Calu3 (cell line): Measurements from ENCODE around the gene YIPF2. TPM values are rescaled to one million over a fixed set of nuclear protein-coding genes. Genes with fewer than 3 reads are reported as not detected.

Source experiments
- BruUV-seq: library from RNA; stranded (reverse); fragments of 400-500 nt; replicated peaks from 2 replicates; lab custom pipeline; 2021; lab: Mats Ljungman, UMichigan
- CTCF ChIA-PET: fragments of 300-600 bp; sonication (Branson Sonifier 250); formaldehyde crosslinking; loops from one replicate; lab custom pipeline; 2022; ENCODE audit warnings: antibody characterized with exemption; lab: Charles Lee
- DNase-seq: peaks from one replicate; pipeline ENCODE4 v3.0.0; 2022
- H3K27ac Mint-ChIP-seq: one replicate; pipeline ENCODE4 v1.8.0; 2022; ENCODE audit warnings: mixed read lengths; ENCODE audit not compliant: unreplicated experiment
- H3K27me3 Mint-ChIP-seq: one replicate; pipeline ENCODE4 v1.8.0; 2022; ENCODE audit warnings: mixed read lengths; ENCODE audit not compliant: unreplicated experiment
- H3K36me3 Mint-ChIP-seq: one replicate; pipeline ENCODE4 v1.8.0; 2022; ENCODE audit warnings: mild to moderate bottlenecking, moderate library complexity, mixed read lengths; ENCODE audit not compliant: insufficient read depth, unreplicated experiment
- H3K4me1 Mint-ChIP-seq: one replicate; pipeline ENCODE4 v1.8.0; 2022; ENCODE audit warnings: mild to moderate bottlenecking, low read depth, mixed read lengths; ENCODE audit not compliant: unreplicated experiment
- H3K4me3 Mint-ChIP-seq: one replicate; pipeline ENCODE4 v1.8.0; 2022; ENCODE audit warnings: mild to moderate bottlenecking, low read depth, moderate library complexity, mixed read lengths; ENCODE audit not compliant: unreplicated experiment
- H3K9me3 Mint-ChIP-seq: one replicate; pipeline ENCODE4 v1.8.0; 2022; ENCODE audit warnings: low read depth, mixed read lengths; ENCODE audit not compliant: unreplicated experiment
- intact Hi-C: fragments of 100-400 bp; cut with micrococcal nuclease; formaldehyde crosslinking; loops from one replicate; pipeline ENCODE4 v1.10.0; 2022; ENCODE audit not compliant: unreplicated experiment
- total RNA-seq: library from RNA; stranded (reverse); gene quantifications from 2 replicates; pipeline ENCODE4 v1.2.3, GENCODE V29; 2022
- TF ChIP-seq, protein P1 (sequence below): fragments of 200-600 bp; IDR thresholded peaks from one replicate; pipeline ENCODE4 v1.8.0; 2022; ENCODE audit warnings: antibody characterized with exemption; ENCODE audit not compliant: unreplicated experiment

YIPF2 gene
- total RNA-seq, 1 experiment from 2014 or later, result 37.8 TPM

- H3K4me3 Mint-ChIP-seq, result no peak overlapping the region
- DNase-seq, result no peak
- intact Hi-C loops, result no loop called here
- TF ChIP-seq, protein P1, sequence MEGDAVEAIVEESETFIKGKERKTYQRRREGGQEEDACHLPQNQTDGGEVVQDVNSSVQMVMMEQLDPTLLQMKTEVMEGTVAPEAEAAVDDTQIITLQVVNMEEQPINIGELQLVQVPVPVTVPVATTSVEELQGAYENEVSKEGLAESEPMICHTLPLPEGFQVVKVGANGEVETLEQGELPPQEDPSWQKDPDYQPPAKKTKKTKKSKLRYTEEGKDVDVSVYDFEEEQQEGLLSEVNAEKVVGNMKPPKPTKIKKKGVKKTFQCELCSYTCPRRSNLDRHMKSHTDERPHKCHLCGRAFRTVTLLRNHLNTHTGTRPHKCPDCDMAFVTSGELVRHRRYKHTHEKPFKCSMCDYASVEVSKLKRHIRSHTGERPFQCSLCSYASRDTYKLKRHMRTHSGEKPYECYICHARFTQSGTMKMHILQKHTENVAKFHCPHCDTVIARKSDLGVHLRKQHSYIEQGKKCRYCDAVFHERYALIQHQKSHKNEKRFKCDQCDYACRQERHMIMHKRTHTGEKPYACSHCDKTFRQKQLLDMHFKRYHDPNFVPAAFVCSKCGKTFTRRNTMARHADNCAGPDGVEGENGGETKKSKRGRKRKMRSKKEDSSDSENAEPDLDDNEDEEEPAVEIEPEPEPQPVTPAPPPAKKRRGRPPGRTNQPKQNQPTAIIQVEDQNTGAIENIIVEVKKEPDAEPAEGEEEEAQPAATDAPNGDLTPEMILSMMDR, result no peak
- no peaks in the 10 kb centered on the region for H3K9me3 Mint-ChIP-seq
- H3K36me3 Mint-ChIP-seq, result peaks cover 5% of the 10 kb centered on the region
- H3K27me3 Mint-ChIP-seq, result no peaks in the 10 kb centered on the region
- H3K27ac Mint-ChIP-seq, result no peak overlapping the region
- peaks cover 25% of the 10 kb centered on the region for H3K4me1 Mint-ChIP-seq
- no TSS peak for BruUV-seq
- CTCF ChIA-PET, result no interaction called here
Measured at GRCh38 chr19:10894911-10895213, 33.6 kb downstream of the YIPF2 start.

DNA sequence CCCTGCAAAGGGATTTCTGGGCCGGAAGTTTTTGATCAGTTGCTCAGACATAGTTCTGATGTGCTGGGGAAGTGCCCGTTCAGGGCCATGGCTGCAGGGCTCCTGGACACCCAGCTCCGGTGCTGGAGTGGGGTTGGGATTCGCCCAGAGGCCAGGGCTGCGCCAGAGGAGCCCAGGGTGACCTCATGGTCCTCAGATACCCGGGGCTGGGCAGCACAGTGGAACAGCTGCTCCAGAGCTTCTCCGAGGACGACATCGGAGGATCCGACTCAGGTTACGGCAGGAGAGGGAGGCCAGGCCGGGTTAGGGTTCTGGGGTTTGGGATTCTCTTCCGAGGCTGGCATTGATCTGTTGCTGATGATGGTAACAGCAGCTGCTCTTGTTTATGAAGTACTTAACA lies 36.2 kb downstream of the YIPF2 start:
- H3K27me3 Mint-ChIP-seq, result no peaks in the 10 kb centered on the region
- TF ChIP-seq, protein P1, result no peak
- H3K9me3 Mint-ChIP-seq, result no peaks in the 10 kb centered on the region
- H3K4me3 Mint-ChIP-seq, result no peak overlapping the region
- peaks cover 13% of the 10 kb centered on the region for H3K4me1 Mint-ChIP-seq
- CTCF ChIA-PET, result no interaction called here
- no peak for DNase-seq
- no peaks in the 10 kb centered on the region for H3K36me3 Mint-ChIP-seq
- H3K27ac Mint-ChIP-seq, result no peak overlapping the region
- no TSS peak for BruUV-seq
- intact Hi-C loops, result no loop called here

DNA sequence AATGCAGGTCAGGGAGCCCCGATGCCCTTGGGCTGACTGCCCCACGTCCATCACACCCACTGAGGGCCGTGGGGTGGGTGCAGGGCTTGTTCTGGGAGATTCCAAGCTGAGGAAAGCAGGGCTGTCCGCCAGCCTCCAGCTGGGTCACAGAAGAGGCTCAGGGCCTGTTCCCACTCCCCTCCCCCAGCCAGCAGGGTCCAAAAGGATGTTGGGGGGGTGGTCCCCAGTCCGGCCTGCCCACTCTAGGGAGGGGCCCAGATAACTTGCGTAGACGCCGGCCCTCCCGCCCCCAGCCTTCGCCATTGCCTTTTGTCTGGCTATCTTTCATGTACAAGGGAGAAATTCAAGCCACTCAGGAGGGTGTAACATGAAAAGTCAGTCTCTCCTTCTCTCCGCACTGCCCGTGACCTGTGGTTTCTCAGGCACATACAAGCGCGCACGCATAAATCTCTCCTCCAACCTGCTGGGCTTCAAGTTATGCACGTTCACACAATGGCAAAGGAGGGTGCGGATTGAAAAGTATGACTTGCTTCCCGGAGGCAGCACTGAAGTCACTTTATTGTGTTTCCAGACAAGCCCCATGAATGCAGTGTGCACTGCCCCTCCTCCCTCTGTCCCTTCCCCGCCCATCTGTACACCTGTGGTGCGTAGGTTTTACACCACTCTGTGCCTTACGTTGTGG lies 36.9 kb downstream of the YIPF2 start:
- DNase-seq, result no peak
- peaks cover 6% of the 10 kb centered on the region for H3K4me1 Mint-ChIP-seq

GRCh38 chr19:10889880-10890279 lies 38.6 kb downstream of the YIPF2 start:
- BruUV-seq, result no TSS peak
- no peak for DNase-seq
- Mint-ChIP-seq H3K4me1 (no peaks in the 10 kb centered on the region), H3K9me3 (no peaks in the 10 kb centered on the region), H3K36me3 (no peaks in the 10 kb centered on the region), H3K27ac (no peak overlapping the region), H3K4me3 (no peak overlapping the region), H3K27me3 (no peaks in the 10 kb centered on the region)
- TF ChIP-seq, protein P1, result no peak
- intact Hi-C loops, result no loop called here
- CTCF ChIA-PET, result no interaction called here

More for the DNA sequence above, 36.9 kb downstream of the YIPF2 start:
- H3K4me3 Mint-ChIP-seq, result no peak overlapping the region
- BruUV-seq, result no TSS peak
- intact Hi-C loops, result no loop called here
- no peaks in the 10 kb centered on the region for H3K36me3 Mint-ChIP-seq
- H3K27me3 Mint-ChIP-seq, result no peaks in the 10 kb centered on the region
- no peaks in the 10 kb centered on the region for H3K9me3 Mint-ChIP-seq
- H3K27ac Mint-ChIP-seq, result no peak overlapping the region
- CTCF ChIA-PET, result no interaction called here
- TF ChIP-seq, protein P1, result no peak
